Activated T-cell treated with anti-CD3 and anti-CD28 coated beads, Interleukin-2, amount 50 U/mL, for 24 hours (primary cell): ENCODE results near the gene ATP5F1A.
"Not testable (repeated sequence)": the region's sequence is repeated elsewhere in the genome, so short reads cannot be mapped to it uniquely, and the experiment has no call there.

Experiments
- DNase-seq: peaks from one replicate; pipeline ENCODE4 v3.0.0-alpha.2; 2020
- H3K27ac Mint-ChIP-seq: 2 replicates; pipeline ENCODE4 v1.8.0; 2020; ENCODE audit warnings: mild to moderate bottlenecking, mixed read lengths
- H3K27me3 Mint-ChIP-seq: 2 replicates; pipeline ENCODE4 v1.8.0; 2020; ENCODE audit warnings: mixed read lengths
- H3K36me3 Mint-ChIP-seq: 2 replicates; pipeline ENCODE4 v1.8.0; 2020; ENCODE audit warnings: low read depth, mixed read lengths
- H3K4me1 Mint-ChIP-seq: 2 replicates; pipeline ENCODE4 v1.8.0; 2020; ENCODE audit warnings: low read depth, mixed read lengths
- H3K4me3 Mint-ChIP-seq: 2 replicates; pipeline ENCODE4 v1.8.0; 2020; ENCODE audit warnings: mild to moderate bottlenecking, moderate library complexity, mixed read lengths
- H3K9me3 Mint-ChIP-seq: 2 replicates; pipeline ENCODE4 v1.8.0; 2020; ENCODE audit warnings: mixed read lengths

The ATP5F1A gene

GRCh38 chr18:46068763-46069162 is 29.3 kb downstream of the ATP5F1A start:
- Mint-ChIP-seq H3K27ac (peak overlapping the region; percentile 82), H3K9me3 (no peaks in the 10 kb centered on the region), H3K36me3 (peaks cover 5% of the 10 kb centered on the region), H3K4me1 (peaks cover 51% of the 10 kb centered on the region), H3K4me3 (no peak overlapping the region), H3K27me3 (no peaks in the 10 kb centered on the region)
- DNase-seq = no peak

GRCh38 chr18:46067438-46068007 is 30.6 kb downstream of the ATP5F1A start:
- no peak overlapping the region for H3K27ac Mint-ChIP-seq
- no peak for DNase-seq
- no peaks in the 10 kb centered on the region for H3K27me3 Mint-ChIP-seq

DNA sequence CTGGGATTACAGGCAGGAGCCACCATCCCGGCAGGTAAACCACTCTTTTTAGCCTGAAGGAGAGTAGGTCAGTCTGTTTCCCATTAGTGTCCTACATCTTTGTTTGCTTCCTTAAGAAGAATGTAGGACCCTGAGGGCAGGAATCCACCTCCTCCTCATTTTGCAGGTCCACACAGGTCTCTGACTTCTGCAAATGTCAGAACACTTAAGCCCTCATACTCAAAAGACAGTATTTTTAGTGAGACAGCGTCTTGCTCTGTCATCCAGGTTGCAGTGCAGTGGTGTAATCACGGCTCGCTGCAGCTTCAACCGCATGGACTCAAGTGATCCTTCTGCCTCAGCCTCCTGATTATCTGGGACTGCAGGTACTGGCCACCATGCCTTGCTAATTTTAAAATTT is 35.3 kb downstream of the ATP5F1A start:
- H3K4me3 Mint-ChIP-seq = no peak overlapping the region
- peaks cover 21% of the 10 kb centered on the region for H3K4me1 Mint-ChIP-seq
- DNase-seq = no peak
- H3K9me3 Mint-ChIP-seq = no peaks in the 10 kb centered on the region
- no peaks in the 10 kb centered on the region for H3K27me3 Mint-ChIP-seq
- no peak overlapping the region for H3K27ac Mint-ChIP-seq
- peaks cover 1% of the 10 kb centered on the region for H3K36me3 Mint-ChIP-seq

More at GRCh38 chr18:46067438-46068007, 30.6 kb downstream of the ATP5F1A start:
- H3K36me3 Mint-ChIP-seq = peaks cover 5% of the 10 kb centered on the region
- peaks cover 45% of the 10 kb centered on the region for H3K4me1 Mint-ChIP-seq
- H3K4me3 Mint-ChIP-seq = no peak overlapping the region
- no peaks in the 10 kb centered on the region for H3K9me3 Mint-ChIP-seq

- Mint-ChIP-seq H3K4me3 (no peak overlapping the region), H3K9me3 (no peaks in the 10 kb centered on the region), H3K4me1 (peaks cover 21% of the 10 kb centered on the region), H3K36me3 (no peaks in the 10 kb centered on the region), H3K27me3 (no peaks in the 10 kb centered on the region), H3K27ac (no peak overlapping the region)
- DNase-seq = no peak
These were observed 36.3 kb downstream of the ATP5F1A start for GRCh38 chr18:46061796-46062195.

- DNase-seq = no peak
- no peaks in the 10 kb centered on the region for H3K36me3 Mint-ChIP-seq
- no peaks in the 10 kb centered on the region for H3K9me3 Mint-ChIP-seq
- H3K4me1 Mint-ChIP-seq = peaks cover 21% of the 10 kb centered on the region
- no peak overlapping the region for H3K4me3 Mint-ChIP-seq
- no peak overlapping the region for H3K27ac Mint-ChIP-seq
- no peaks in the 10 kb centered on the region for H3K27me3 Mint-ChIP-seq
These were observed 36.7 kb downstream of the ATP5F1A start for GRCh38 chr18:46061387-46061786.

- no peaks in the 10 kb centered on the region for H3K9me3 Mint-ChIP-seq
- no peak for DNase-seq
- H3K36me3 Mint-ChIP-seq = no peaks in the 10 kb centered on the region
- no peaks in the 10 kb centered on the region for H3K27me3 Mint-ChIP-seq
- H3K4me3 Mint-ChIP-seq = no peak overlapping the region
- H3K4me1 Mint-ChIP-seq = peaks cover 29% of the 10 kb centered on the region
- H3K27ac Mint-ChIP-seq = no peak overlapping the region
These were observed 37.7 kb downstream of the ATP5F1A start for GRCh38 chr18:46060359-46060841.

GRCh38 chr18:46055838-46056230 is 42.3 kb downstream of the ATP5F1A start:
- Mint-ChIP-seq H3K27ac (peak overlapping the region; percentile 66), H3K9me3 (no peaks in the 10 kb centered on the region), H3K36me3 (no peaks in the 10 kb centered on the region), H3K4me1 (peaks cover 43% of the 10 kb centered on the region), H3K4me3 (peak overlapping the region; percentile 50), H3K27me3 (no peaks in the 10 kb centered on the region)
- no peak for DNase-seq

- no peaks in the 10 kb centered on the region for H3K36me3 Mint-ChIP-seq
- no peaks in the 10 kb centered on the region for H3K9me3 Mint-ChIP-seq
- H3K27ac Mint-ChIP-seq = peak overlapping the region; percentile 66
These were observed 42.9 kb downstream of the ATP5F1A start for GRCh38 chr18:46054956-46055837.

GRCh38 chr18:46053368-46054095 is 44.6 kb downstream of the ATP5F1A start:
- H3K27me3 Mint-ChIP-seq = no peaks in the 10 kb centered on the region
- no peak for DNase-seq
- no peak overlapping the region for H3K4me3 Mint-ChIP-seq
- H3K4me1 Mint-ChIP-seq = peaks cover 43% of the 10 kb centered on the region
- H3K27ac Mint-ChIP-seq = peak overlapping the region; percentile 26
- H3K36me3 Mint-ChIP-seq = no peaks in the 10 kb centered on the region
- no peaks in the 10 kb centered on the region for H3K9me3 Mint-ChIP-seq

More at GRCh38 chr18:46054956-46055837, 42.9 kb downstream of the ATP5F1A start:
- Mint-ChIP-seq H3K4me1 (peaks cover 43% of the 10 kb centered on the region), H3K27me3 (no peaks in the 10 kb centered on the region), H3K4me3 (peak overlapping the region; percentile 50)
- DNase-seq = no peak

DNA sequence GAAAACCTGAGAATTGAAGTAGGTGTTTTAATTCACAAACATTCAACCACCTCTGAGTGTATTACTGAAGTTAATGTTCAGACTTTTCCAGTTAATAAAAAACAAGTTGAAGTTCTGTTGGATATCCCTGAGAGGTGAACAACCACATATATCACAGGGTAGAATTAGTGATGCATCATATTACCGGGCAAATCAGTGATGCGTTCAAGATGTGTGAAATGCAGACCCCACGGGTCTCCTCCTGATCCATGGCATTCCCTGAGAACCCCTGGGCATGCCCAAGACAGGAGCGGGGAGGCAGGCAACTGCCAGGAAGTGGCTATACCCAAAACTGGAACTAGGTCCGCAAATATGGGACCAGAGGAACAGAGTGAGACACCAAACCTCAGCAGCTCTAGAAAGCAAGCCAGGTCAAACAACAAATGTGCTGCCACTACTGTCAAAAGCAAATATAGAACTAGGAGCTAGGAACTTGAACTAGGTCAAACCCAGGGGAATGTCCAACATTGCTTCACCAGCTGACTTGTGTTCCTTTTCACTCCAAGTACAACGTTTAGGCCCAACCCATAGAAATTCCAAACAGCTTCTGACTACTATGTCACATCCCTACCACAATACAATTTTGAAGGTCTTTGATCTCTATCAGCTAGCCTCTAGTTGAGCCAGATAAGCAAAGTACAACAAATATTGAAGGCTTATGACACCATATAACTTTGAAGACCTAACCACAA is 46.2 kb downstream of the ATP5F1A start:
- Mint-ChIP-seq H3K27me3 (no peaks in the 10 kb centered on the region), H3K4me3 (no peak overlapping the region), H3K9me3 (no peaks in the 10 kb centered on the region), H3K4me1 (peaks cover 43% of the 10 kb centered on the region), H3K27ac (no peak overlapping the region), H3K36me3 (no peaks in the 10 kb centered on the region)
- no peak for DNase-seq

GRCh38 chr18:46050268-46050667 is 47.8 kb downstream of the ATP5F1A start:
- no peaks in the 10 kb centered on the region for H3K36me3 Mint-ChIP-seq
- no peak overlapping the region for H3K4me3 Mint-ChIP-seq
- no peak for DNase-seq

DNA sequence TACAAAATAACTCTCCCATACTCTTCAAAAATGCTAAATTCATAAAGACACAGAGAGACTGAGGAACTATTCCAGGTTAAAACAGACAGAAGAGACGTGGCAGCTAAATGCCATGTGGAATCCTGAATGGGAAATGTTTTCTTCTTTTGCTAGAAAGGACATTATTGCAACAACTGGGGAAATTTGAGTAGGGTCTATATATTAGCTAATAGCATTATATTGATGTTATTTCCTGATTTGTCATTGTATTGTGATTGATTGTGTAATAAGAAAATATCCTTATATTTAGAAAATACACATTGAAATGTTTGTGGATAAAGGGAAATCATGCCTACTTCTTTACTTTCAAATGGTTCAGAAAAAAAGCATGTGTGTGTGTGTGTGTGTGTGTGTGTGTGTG is 49.5 kb downstream of the ATP5F1A start:
- DNase-seq = no peak
- H3K27me3 Mint-ChIP-seq = no peaks in the 10 kb centered on the region
- H3K36me3 Mint-ChIP-seq = no peaks in the 10 kb centered on the region
- H3K27ac Mint-ChIP-seq = no peak overlapping the region
- H3K4me1 Mint-ChIP-seq = peaks cover 30% of the 10 kb centered on the region
- H3K9me3 Mint-ChIP-seq = peaks cover 2% of the 10 kb centered on the region
- H3K4me3 Mint-ChIP-seq = no peak overlapping the region

More at GRCh38 chr18:46050268-46050667, 47.8 kb downstream of the ATP5F1A start:
- Mint-ChIP-seq H3K9me3 (no peaks in the 10 kb centered on the region), H3K4me1 (peaks cover 39% of the 10 kb centered on the region), H3K27ac (no peak overlapping the region), H3K27me3 (no peaks in the 10 kb centered on the region)

DNA sequence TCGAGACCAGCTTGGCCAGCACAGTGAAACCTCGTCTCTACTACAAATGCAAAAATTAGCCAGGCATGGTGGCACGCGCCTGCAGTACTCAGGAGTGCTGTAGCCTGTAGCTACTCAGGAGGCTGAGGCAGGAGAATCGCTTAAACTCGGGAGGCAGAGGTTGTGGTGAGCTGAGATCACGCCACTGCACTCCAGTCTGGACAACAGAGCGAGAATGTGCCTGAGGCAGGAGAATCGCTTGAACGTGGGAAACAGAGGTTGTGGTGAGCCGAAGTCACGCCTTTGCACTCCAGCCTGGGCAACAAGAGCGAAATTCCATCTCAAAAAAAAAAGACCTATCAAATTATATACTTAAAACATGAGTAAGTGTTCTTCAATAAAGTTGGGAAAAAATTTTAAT is 50.7 kb downstream of the ATP5F1A start:
- not testable (repeated sequence) for H3K9me3 Mint-ChIP-seq, DNase-seq, H3K27ac Mint-ChIP-seq, H3K27me3 Mint-ChIP-seq, H3K36me3 Mint-ChIP-seq, H3K4me3 Mint-ChIP-seq
- peaks cover 30% of the 10 kb centered on the region for H3K4me1 Mint-ChIP-seq

GRCh38 chr18:46046688-46047087 is 51.4 kb downstream of the ATP5F1A start:
- Mint-ChIP-seq H3K4me3 (no peak overlapping the region), H3K4me1 (peaks cover 32% of the 10 kb centered on the region), H3K27me3 (no peaks in the 10 kb centered on the region), H3K27ac (no peak overlapping the region), H3K9me3 (peaks cover 2% of the 10 kb centered on the region), H3K36me3 (no peaks in the 10 kb centered on the region)
- no peak for DNase-seq
